ENCODE measurements around the gene C16orf96. TPM values are rescaled to one million over a fixed set of nuclear protein-coding genes. Genes with fewer than 3 reads are reported as not detected.
"Not testable (repeated sequence)": the region's sequence is repeated elsewhere in the genome, so short reads cannot be mapped to it uniquely, and the experiment has no call there.

Gene C16orf96
- total RNA-seq, 1 donor from 2014 or later, result not detected

- TF ChIP-seq POLR2A (IDR thresholded peaks at IDR 0.05) (no peak), POLR2AphosphoS5 (IDR thresholded peaks at IDR 0.05; ENCODE audit: insufficient read depth in 1 of 2, low read depth in 1 of 2) (no peak), CTCF (IDR thresholded peaks at IDR 0.05) (no peak)
- H3K4me1 ChIP-seq, result no peaks in the 10 kb centered on the region
- no peaks in the 10 kb centered on the region for H3K9me3 ChIP-seq
- intact Hi-C loops (cut with DNase I), result no loop called here
- H3K36me3 ChIP-seq, result no peaks in the 10 kb centered on the region
- no peak overlapping the region for H3K4me3 ChIP-seq
- no peaks in the 10 kb centered on the region for H3K27me3 ChIP-seq
- no peak overlapping the region for H3K27ac ChIP-seq
- DNase-seq (ENCODE audit: extremely low spot score in 2 of 2), result no peak
Observed at GRCh38 chr16:4570086-4570485, 13.9 kb downstream of the C16orf96 start.

- Histone ChIP-seq H3K9me3 (no peaks in the 10 kb centered on the region), H3K27me3 (no peaks in the 10 kb centered on the region), H3K36me3 (no peaks in the 10 kb centered on the region), H3K4me1 (no peaks in the 10 kb centered on the region), H3K27ac (no peak overlapping the region), H3K4me3 (no peak overlapping the region)
- no peak for DNase-seq (ENCODE audit: extremely low spot score in 2 of 2)
- intact Hi-C loops (cut with DNase I), result no loop called here
- TF ChIP-seq CTCF (IDR thresholded peaks at IDR 0.05) (no peak), POLR2AphosphoS5 (IDR thresholded peaks at IDR 0.05; ENCODE audit: insufficient read depth in 1 of 2, low read depth in 1 of 2) (no peak), POLR2A (IDR thresholded peaks at IDR 0.05) (no peak)
Observed at GRCh38 chr16:4570688-4571321, 14.7 kb downstream of the C16orf96 start.

GRCh38 chr16:4572715-4573114 is 16.6 kb downstream of the C16orf96 start:
- Histone ChIP-seq H3K36me3 (no peaks in the 10 kb centered on the region), H3K27me3 (no peaks in the 10 kb centered on the region), H3K9me3 (no peaks in the 10 kb centered on the region), H3K4me1 (no peaks in the 10 kb centered on the region), H3K4me3 (no peak overlapping the region), H3K27ac (no peak overlapping the region)
- no peak for DNase-seq (ENCODE audit: extremely low spot score in 2 of 2)
- no peak for TF ChIP-seq POLR2A (IDR thresholded peaks at IDR 0.05)
- TF ChIP-seq POLR2AphosphoS5 (IDR thresholded peaks at IDR 0.05; ENCODE audit: insufficient read depth in 1 of 2, low read depth in 1 of 2), result no peak
- TF ChIP-seq CTCF (IDR thresholded peaks at IDR 0.05), result no peak
- intact Hi-C loops (cut with DNase I), result no loop called here

- H3K4me3 ChIP-seq; DNase-seq (ENCODE audit: extremely low spot score in 2 of 2); H3K27me3 ChIP-seq; H3K27ac ChIP-seq; H3K36me3 ChIP-seq; intact Hi-C loops (cut with DNase I); H3K4me1 ChIP-seq; H3K9me3 ChIP-seq: not testable (repeated sequence)
Observed at GRCh38 chr16:4573926-4574325, 17.8 kb downstream of the C16orf96 start.

- H3K9me3 ChIP-seq, result no peaks in the 10 kb centered on the region
Observed at GRCh38 chr16:4574919-4575705, 19.0 kb downstream of the C16orf96 start.

More at GRCh38 chr16:4574919-4575705, 19.0 kb downstream of the C16orf96 start:
- no peaks in the 10 kb centered on the region for H3K27me3 ChIP-seq
- H3K4me1 ChIP-seq, result no peaks in the 10 kb centered on the region
- H3K27ac ChIP-seq, result no peak overlapping the region
- DNase-seq (ENCODE audit: extremely low spot score in 2 of 2), result no peak
- intact Hi-C loops (cut with DNase I), result no loop called here
- TF ChIP-seq POLR2A (IDR thresholded peaks at IDR 0.05), result no peak
- TF ChIP-seq POLR2AphosphoS5 (IDR thresholded peaks at IDR 0.05; ENCODE audit: insufficient read depth in 1 of 2, low read depth in 1 of 2), result no peak
- TF ChIP-seq CTCF (IDR thresholded peaks at IDR 0.05), result no peak
- no peak overlapping the region for H3K4me3 ChIP-seq
- H3K36me3 ChIP-seq, result no peaks in the 10 kb centered on the region

All from vagina (tissue), 2 donors.